Breast epithelium (tissue), 4 donors: Measurements from ENCODE around the gene SUPT7L. TPM values are rescaled to one million over a fixed set of nuclear protein-coding genes. Genes with fewer than 3 reads are reported as not detected.
"Not testable (repeated sequence)": the region's sequence is repeated elsewhere in the genome, so short reads cannot be mapped to it uniquely, and the experiment has no call there.

Experiments used
- DNase-seq, 2 donors: peaks; one replicate each; pipeline ENCODE4 v3.0.0-alpha.2; 2019; ENCODE audit warnings: low spot score in 2 of 2
- H3K27ac ChIP-seq, 2 donors: fragments of 200-600 bp; sonication (generic) in 1 of 2; one replicate each; pipeline ENCODE4 v1.5.1; 2016 to 2019; ENCODE audit warnings: mild to moderate bottlenecking in 1 of 2
- H3K27me3 ChIP-seq, 2 donors: fragments of 200-600 bp; sonication (generic) in 1 of 2; one replicate each; pipeline versions ENCODE4 v1.5.1 to v1.6.0; 2017 to 2019; ENCODE audit warnings: control low read depth in 1 of 2, mild to moderate bottlenecking in 1 of 2
- H3K36me3 ChIP-seq: fragments of 200-600 bp; one replicate; pipeline ENCODE4 v1.5.1; 2019
- H3K4me1 ChIP-seq, 2 donors: fragments of 200-600 bp; sonication (generic); one replicate each; pipeline ENCODE4 v1.5.1; 2016 to 2019; ENCODE audit warnings: control low read depth in 1 of 2
- H3K4me3 ChIP-seq, 3 donors: fragments of 200-600 bp; sonication (generic); 1 replicate in 2 of 3; 2 replicates in 1 of 3; pipeline ENCODE4 v1.5.1; 2016 to 2019; ENCODE audit warnings: mild to moderate bottlenecking in 3 of 3, moderate library complexity in 2 of 3
- H3K9me3 ChIP-seq, 2 donors: fragments of 200-600 bp; sonication (generic) in 1 of 2; one replicate each; pipeline ENCODE4 v1.5.1; 2016 to 2019; ENCODE audit warnings: control low read depth in 1 of 2
- POLR2A ChIP-seq: fragments of 450-650 bp; IDR thresholded peaks from one replicate; pipeline ENCODE4 v1.6.1; 2016; ENCODE audit warnings: antibody characterized with exemption, mild to moderate bottlenecking, moderate library complexity
- POLR2AphosphoS5 ChIP-seq, 3 donors: sonication (generic); formaldehyde crosslinking; IDR thresholded peaks; one replicate each; pipeline ENCODE4 v1.6.1; 2017; ENCODE audit warnings: antibody characterized with exemption in 3 of 3
- intact Hi-C: fragments of 100-400 bp; cut with DNase I; formaldehyde crosslinking; loops from one replicate; pipeline ENCODE4 v1.15.1; 2023; ENCODE audit warnings: low total_unique reads
- total RNA-seq, 3 donors: library from RNA; depleted of rRNA; stranded (reverse); fragments of >200 nt; gene quantifications; one replicate each; pipeline ENCODE4 v1.1.0, GENCODE V29; 2016
- TF ChIP-seq, protein P1 (sequence below), 3 donors: fragments of 450-650 bp; IDR thresholded peaks; one replicate each; pipeline ENCODE4 v1.5.1; 2016 to 2017; ENCODE audit warnings: antibody characterized with exemption in 3 of 3, mild to moderate bottlenecking in 3 of 3, moderate library complexity in 3 of 3

The SUPT7L gene
- total RNA-seq, 3 donors from 2014 or later, result 21.4 to 34.2 (median 25.9) TPM

DNA sequence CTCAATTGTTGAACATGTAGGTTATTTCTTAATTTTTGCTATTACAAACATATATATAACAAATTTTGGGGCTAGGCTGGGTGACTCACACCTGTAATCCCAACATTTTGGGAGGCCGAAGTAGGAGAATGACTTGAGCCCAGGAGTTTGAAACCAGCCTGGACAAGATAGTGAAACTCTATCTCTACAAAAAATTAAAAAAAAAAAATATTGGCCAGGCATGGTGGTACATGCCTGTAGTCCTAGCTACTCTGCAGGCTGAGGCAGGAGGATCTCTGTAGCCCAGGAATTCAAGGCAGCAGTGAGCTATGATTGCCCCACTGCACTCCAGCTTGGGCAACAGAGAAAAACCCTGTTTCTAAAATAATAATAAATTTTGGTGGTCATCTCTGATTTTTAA, 23.8 kb upstream of the SUPT7L start:
- TF ChIP-seq POLR2A, result no peak
- no peak for TF ChIP-seq POLR2AphosphoS5 (IDR thresholded peaks at IDR 0.05)
- TF ChIP-seq, protein P1, sequence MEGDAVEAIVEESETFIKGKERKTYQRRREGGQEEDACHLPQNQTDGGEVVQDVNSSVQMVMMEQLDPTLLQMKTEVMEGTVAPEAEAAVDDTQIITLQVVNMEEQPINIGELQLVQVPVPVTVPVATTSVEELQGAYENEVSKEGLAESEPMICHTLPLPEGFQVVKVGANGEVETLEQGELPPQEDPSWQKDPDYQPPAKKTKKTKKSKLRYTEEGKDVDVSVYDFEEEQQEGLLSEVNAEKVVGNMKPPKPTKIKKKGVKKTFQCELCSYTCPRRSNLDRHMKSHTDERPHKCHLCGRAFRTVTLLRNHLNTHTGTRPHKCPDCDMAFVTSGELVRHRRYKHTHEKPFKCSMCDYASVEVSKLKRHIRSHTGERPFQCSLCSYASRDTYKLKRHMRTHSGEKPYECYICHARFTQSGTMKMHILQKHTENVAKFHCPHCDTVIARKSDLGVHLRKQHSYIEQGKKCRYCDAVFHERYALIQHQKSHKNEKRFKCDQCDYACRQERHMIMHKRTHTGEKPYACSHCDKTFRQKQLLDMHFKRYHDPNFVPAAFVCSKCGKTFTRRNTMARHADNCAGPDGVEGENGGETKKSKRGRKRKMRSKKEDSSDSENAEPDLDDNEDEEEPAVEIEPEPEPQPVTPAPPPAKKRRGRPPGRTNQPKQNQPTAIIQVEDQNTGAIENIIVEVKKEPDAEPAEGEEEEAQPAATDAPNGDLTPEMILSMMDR (IDR thresholded peaks at IDR 0.05), result no peak
- H3K4me1 ChIP-seq, result no peaks in the 10 kb centered on the region
- no peak for DNase-seq
- H3K9me3 ChIP-seq, result no peaks in the 10 kb centered on the region
- no peaks in the 10 kb centered on the region for H3K27me3 ChIP-seq
- H3K4me3 ChIP-seq, result no peak overlapping the region
- no peak overlapping the region for H3K27ac ChIP-seq
- intact Hi-C loops, result no loop called here
- no peaks in the 10 kb centered on the region for H3K36me3 ChIP-seq

GRCh38 chr2:27685577-27685976, 22.2 kb upstream of the SUPT7L start:
- Histone ChIP-seq H3K27me3 (no peaks in the 10 kb centered on the region), H3K27ac (no peak overlapping the region), H3K4me1 (no peaks in the 10 kb centered on the region), H3K36me3 (no peaks in the 10 kb centered on the region), H3K4me3 (no peak overlapping the region), H3K9me3 (no peaks in the 10 kb centered on the region)
- DNase-seq, result no peak
- TF ChIP-seq, protein P1 (IDR thresholded peaks at IDR 0.05), result no peak
- no peak for TF ChIP-seq POLR2A
- TF ChIP-seq POLR2AphosphoS5 (IDR thresholded peaks at IDR 0.05), result no peak
- intact Hi-C loops, result no loop called here

GRCh38 chr2:27685006-27685405, 21.6 kb upstream of the SUPT7L start:
- DNase-seq, intact Hi-C loops, H3K4me3 ChIP-seq, H3K36me3 ChIP-seq, H3K9me3 ChIP-seq, H3K4me1 ChIP-seq, H3K27ac ChIP-seq, H3K27me3 ChIP-seq: not testable (repeated sequence)

GRCh38 chr2:27683390-27684071, 20.1 kb upstream of the SUPT7L start:
- no peaks in the 10 kb centered on the region for H3K4me1 ChIP-seq
- TF ChIP-seq POLR2AphosphoS5 (IDR thresholded peaks at IDR 0.05), result peak in 1 of 3 donors; percentile 33
- TF ChIP-seq POLR2A, result no peak
- TF ChIP-seq, protein P1 (IDR thresholded peaks at IDR 0.05), result peak; percentile 89 to 98 (median 93)
- no peaks in the 10 kb centered on the region for H3K27me3 ChIP-seq
- H3K36me3 ChIP-seq, result no peaks in the 10 kb centered on the region
- peak overlapping the region in 1 of 2 donors; percentile 81 for H3K27ac ChIP-seq
- H3K9me3 ChIP-seq, result no peaks in the 10 kb centered on the region
- no peak overlapping the region for H3K4me3 ChIP-seq
- peak; percentile 57 to 67 for DNase-seq
- intact Hi-C loops, result no loop called here

- H3K27me3 ChIP-seq, DNase-seq, H3K4me1 ChIP-seq, H3K4me3 ChIP-seq, H3K9me3 ChIP-seq, H3K36me3 ChIP-seq, intact Hi-C loops: not testable (repeated sequence)
- H3K27ac ChIP-seq, result peak overlapping the region in 1 of 2 donors; percentile 81
Observed at GRCh38 chr2:27682334-27682771, 18.9 kb upstream of the SUPT7L start.

DNA sequence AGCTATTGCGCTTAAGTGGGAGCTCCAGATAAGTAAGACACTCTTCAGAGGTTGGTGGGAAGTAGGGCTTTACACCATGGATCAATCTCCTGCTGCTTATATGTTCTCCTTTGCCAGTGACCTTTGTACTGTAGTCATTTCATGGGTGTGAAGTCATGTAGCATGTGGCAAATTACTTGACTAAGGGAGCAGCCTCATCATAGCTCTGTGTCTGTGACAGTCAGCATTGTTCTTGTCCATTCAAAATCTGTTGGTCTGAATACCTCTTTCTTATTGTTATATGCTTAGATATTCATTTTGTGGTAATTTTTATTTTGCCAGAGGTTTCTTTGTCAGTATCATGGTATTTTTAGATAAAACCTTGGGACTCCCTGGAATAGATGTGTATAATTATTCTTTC, 18.4 kb upstream of the SUPT7L start:
- Histone ChIP-seq H3K36me3 (no peaks in the 10 kb centered on the region), H3K4me1 (no peaks in the 10 kb centered on the region), H3K9me3 (no peaks in the 10 kb centered on the region), H3K4me3 (no peak overlapping the region), H3K27me3 (no peaks in the 10 kb centered on the region), H3K27ac (peak overlapping the region; percentile 30 to 74)
- intact Hi-C loops, result no loop called here
- no peak for DNase-seq
- TF ChIP-seq POLR2A, result no peak
- TF ChIP-seq POLR2AphosphoS5 (IDR thresholded peaks at IDR 0.05), result no peak
- TF ChIP-seq, protein P1 (IDR thresholded peaks at IDR 0.05), result no peak
